K562 (cell line): Measurements from ENCODE around the gene FGFRL1. TPM values are rescaled to one million over a fixed set of nuclear protein-coding genes. Genes with fewer than 3 reads are reported as not detected.
A peak's percentile ranks its signal among the peaks of the same experiment; 100 is the strongest.

Source experiments
- BMI1 ChIP-seq: fragments of 150-350 bp; IDR thresholded peaks from 2 replicates; pipeline ENCODE4 v1.6.1; 2014; ENCODE audit warnings: low read length
- CREM ChIP-seq: IDR thresholded peaks from 2 replicates; pipeline ENCODE4 v1.6.1; 2014; ENCODE audit warnings: antibody characterized with exemption, low read depth
- ELF1 ChIP-seq: fragments of 200-800 bp; sonication (Bioruptor generic); IDR thresholded peaks from 2 replicates; pipeline ENCODE4 v1.6.1; 2016; ENCODE audit warnings: missing genetic modification characterization, missing compliant biosample characterization
- HDAC2 ChIP-seq: fragments of 450-650 bp; IDR thresholded peaks from 2 replicates; pipeline ENCODE4 v1.6.1; 2016; ENCODE audit warnings: mild to moderate bottlenecking
- LARP7 ChIP-seq: fragments of 450-650 bp; IDR thresholded peaks from 2 replicates; pipeline ENCODE4 v1.6.1; 2016
- MIER1 ChIP-seq: fragments of 450-650 bp; IDR thresholded peaks from 2 replicates; pipeline ENCODE4 v1.6.1; 2016; ENCODE audit warnings: antibody characterized with exemption, mild to moderate bottlenecking, low read depth
- MNT ChIP-seq, 2 experiments: fragments of 450-650 bp; conservative IDR thresholded peaks; 2 replicates each; pipeline ENCODE4 v1.6.1; 2017; ENCODE audit warnings: mild to moderate bottlenecking in 2 of 2, moderate library complexity in 2 of 2
- RFX1 ChIP-seq: fragments of 450-650 bp; IDR thresholded peaks from 2 replicates; pipeline ENCODE4 v1.6.1; 2016; ENCODE audit warnings: mild to moderate bottlenecking, moderate library complexity
- SMARCB1 ChIP-seq: IDR thresholded peaks from 2 replicates; pipeline ENCODE4 v1.6.1; 2011; ENCODE audit warnings: improper control_type of control experiment, low read depth; ENCODE audit not compliant: insufficient read length
- WHSC1 ChIP-seq: IDR thresholded peaks from one replicate; pipeline ENCODE4 v1.6.1; 2012; ENCODE audit warnings: low read length, control low read depth, inconsistent platforms
- YY1 ChIP-seq, 3 experiments: IDR thresholded peaks; 2 replicates each; pipeline ENCODE4 v1.6.1; 2011; ENCODE audit warnings: low read length in 2 of 3, mild to moderate bottlenecking in 2 of 3, moderate library complexity in 2 of 3, borderline replicate concordance in 1 of 3, control low read depth in 1 of 3, low read depth in 1 of 3; ENCODE audit not compliant: insufficient read depth in 3 of 3, insufficient replicate concordance in 2 of 3, control insufficient read depth in 1 of 3, insufficient read length in 1 of 3; ENCODE audit errors: extremely low read depth in 1 of 3
- ZNF253 ChIP-seq: fragments of 250-450 bp; sonication (Bioruptor Pico); conservative IDR thresholded peaks from 2 replicates; pipeline ENCODE4 v1.6.1; 2021; ENCODE audit warnings: mild to moderate bottlenecking
- polyA plus RNA-seq, 8 experiments: library from polyadenylated mRNA; depleted of rRNA in 4 of 8; stranded (reverse) in 5 of 8; unstranded in 3 of 8; fragments of >200 nt; fragmentation: Nextera tagmentation in 2 of 8; fragmentation: Illumina TruSeq in 1 of 8; extraction: Ambion mirVana in 2 of 8; extraction: Trizol in 1 of 8; gene quantifications; 2 replicates each; pipeline versions ENCODE4 v1.2.1 to v1.2.3, GENCODE V29; 2011 to 2014; ENCODE audit warnings: inconsistent platforms in 1 of 8, missing spikeins in 1 of 8
- total RNA-seq, 7 experiments: library from RNA; depleted of rRNA in 6 of 7; stranded (reverse); fragments of >200 nt in 6 of 7; fragmentation: Illumina TruSeq in 2 of 7; extraction: Trizol in 2 of 7; gene quantifications; 2 replicates each; pipeline versions ENCODE4 v1.2.1 to v1.2.3, GENCODE V29; 2011 to 2021; ENCODE audit warnings: low replicate concordance in 1 of 7
- TF ChIP-seq, protein P1 (sequence below): fragments of 450-650 bp; IDR thresholded peaks from 2 replicates; pipeline ENCODE4 v1.6.1; 2018; ENCODE audit warnings: mild to moderate bottlenecking, low read depth; ENCODE audit not compliant: partially characterized antibody
- TF ChIP-seq, protein P2 (sequence below), 2 experiments: fragments of 450-650 bp; IDR thresholded peaks; 2 replicates each; pipeline ENCODE4 v1.6.1; 2018; ENCODE audit warnings: mild to moderate bottlenecking in 2 of 2, low read depth in 1 of 2; ENCODE audit not compliant: partially characterized antibody in 2 of 2
- TF ChIP-seq, protein P3 (sequence below): fragments of 150-350 bp; IDR thresholded peaks from 2 replicates; pipeline ENCODE4 v1.6.1; 2014; ENCODE audit warnings: low read depth, mild to moderate bottlenecking, low read length, borderline replicate concordance

The FGFRL1 gene
- total and polyA plus RNA-seq, 9 of the 15 experiments (the other 6 are each of a cell fraction or from before 2014, with no cell fraction given) = 0.34 to 49.9 (median 14.6) TPM

DNA sequence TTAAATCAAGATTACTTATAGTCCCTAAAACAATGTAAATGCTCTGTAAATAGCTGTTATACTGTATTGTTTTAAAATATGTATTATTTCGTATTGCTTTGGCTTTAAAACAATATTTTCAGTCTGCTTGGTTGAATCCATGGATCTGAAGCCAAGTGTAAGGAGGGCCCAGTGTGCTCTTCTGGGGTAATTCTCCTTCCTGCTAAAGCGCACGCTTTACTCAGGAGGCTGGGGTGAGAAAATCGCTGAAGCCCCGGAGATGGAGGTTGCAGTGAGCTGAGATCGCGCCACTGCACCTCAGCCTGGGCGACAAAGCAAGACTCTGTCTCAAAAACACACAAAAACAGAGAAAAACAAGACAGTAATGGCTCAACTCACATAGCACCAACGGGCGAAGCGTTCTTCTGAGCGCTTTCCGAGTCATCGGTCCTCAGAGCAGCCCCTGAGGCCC, 25.0 kb upstream of the FGFRL1 start (continued):
- no peak for TF ChIP-seq MNT (conservative IDR thresholded peaks at IDR 0.05)
- TF ChIP-seq RFX1 = no peak
- TF ChIP-seq BMI1 = no peak
- TF ChIP-seq SMARCB1 = no peak
- TF ChIP-seq, protein P1, sequence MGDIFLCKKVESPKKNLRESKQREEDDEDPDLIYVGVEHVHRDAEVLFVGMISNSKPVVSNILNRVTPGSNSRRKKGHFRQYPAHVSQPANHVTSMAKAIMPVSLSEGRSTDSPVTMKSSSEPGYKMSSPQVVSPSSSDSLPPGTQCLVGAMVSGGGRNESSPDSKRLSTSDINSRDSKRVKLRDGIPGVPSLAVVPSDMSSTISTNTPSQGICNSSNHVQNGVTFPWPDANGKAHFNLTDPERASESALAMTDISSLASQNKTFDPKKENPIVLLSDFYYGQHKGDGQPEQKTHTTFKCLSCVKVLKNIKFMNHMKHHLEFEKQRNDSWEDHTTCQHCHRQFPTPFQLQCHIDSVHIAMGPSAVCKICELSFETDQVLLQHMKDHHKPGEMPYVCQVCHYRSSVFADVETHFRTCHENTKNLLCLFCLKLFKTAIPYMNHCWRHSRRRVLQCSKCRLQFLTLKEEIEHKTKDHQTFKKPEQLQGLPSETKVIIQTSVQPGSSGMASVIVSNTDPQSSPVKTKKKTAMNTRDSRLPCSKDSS = no peak
- 0 out of 2 replicates have a peak, but pooled peaks have one; percentile 31 for TF ChIP-seq MIER1
- no peak for TF ChIP-seq WHSC1
- TF ChIP-seq, protein P2, sequence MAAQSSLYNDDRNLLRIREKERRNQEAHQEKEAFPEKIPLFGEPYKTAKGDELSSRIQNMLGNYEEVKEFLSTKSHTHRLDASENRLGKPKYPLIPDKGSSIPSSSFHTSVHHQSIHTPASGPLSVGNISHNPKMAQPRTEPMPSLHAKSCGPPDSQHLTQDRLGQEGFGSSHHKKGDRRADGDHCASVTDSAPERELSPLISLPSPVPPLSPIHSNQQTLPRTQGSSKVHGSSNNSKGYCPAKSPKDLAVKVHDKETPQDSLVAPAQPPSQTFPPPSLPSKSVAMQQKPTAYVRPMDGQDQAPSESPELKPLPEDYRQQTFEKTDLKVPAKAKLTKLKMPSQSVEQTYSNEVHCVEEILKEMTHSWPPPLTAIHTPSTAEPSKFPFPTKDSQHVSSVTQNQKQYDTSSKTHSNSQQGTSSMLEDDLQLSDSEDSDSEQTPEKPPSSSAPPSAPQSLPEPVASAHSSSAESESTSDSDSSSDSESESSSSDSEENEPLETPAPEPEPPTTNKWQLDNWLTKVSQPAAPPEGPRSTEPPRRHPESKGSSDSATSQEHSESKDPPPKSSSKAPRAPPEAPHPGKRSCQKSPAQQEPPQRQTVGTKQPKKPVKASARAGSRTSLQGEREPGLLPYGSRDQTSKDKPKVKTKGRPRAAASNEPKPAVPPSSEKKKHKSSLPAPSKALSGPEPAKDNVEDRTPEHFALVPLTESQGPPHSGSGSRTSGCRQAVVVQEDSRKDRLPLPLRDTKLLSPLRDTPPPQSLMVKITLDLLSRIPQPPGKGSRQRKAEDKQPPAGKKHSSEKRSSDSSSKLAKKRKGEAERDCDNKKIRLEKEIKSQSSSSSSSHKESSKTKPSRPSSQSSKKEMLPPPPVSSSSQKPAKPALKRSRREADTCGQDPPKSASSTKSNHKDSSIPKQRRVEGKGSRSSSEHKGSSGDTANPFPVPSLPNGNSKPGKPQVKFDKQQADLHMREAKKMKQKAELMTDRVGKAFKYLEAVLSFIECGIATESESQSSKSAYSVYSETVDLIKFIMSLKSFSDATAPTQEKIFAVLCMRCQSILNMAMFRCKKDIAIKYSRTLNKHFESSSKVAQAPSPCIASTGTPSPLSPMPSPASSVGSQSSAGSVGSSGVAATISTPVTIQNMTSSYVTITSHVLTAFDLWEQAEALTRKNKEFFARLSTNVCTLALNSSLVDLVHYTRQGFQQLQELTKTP (IDR thresholded peaks at IDR 0.05; ENCODE audit: low read depth in 1 of 2, partially characterized antibody in 2 of 2) = peak in 1 of 2 experiments; percentile 28
- TF ChIP-seq HDAC2 = peak; percentile 43; the same call in 1 of the 2 replicates
- TF ChIP-seq LARP7 = peak; percentile 87; the same call in 1 of the 2 replicates
- TF ChIP-seq YY1 (IDR thresholded peaks at IDR 0.05; ENCODE audit: borderline replicate concordance in 1 of 3, control insufficient read depth in 1 of 3, extremely low read depth in 1 of 3, insufficient read depth in 3 of 3, insufficient read length in 1 of 3, insufficient replicate concordance in 2 of 3, low read depth in 1 of 3, low read length in 2 of 3) = peak in 1 of 3 experiments; percentile 13
- TF ChIP-seq, protein P3, sequence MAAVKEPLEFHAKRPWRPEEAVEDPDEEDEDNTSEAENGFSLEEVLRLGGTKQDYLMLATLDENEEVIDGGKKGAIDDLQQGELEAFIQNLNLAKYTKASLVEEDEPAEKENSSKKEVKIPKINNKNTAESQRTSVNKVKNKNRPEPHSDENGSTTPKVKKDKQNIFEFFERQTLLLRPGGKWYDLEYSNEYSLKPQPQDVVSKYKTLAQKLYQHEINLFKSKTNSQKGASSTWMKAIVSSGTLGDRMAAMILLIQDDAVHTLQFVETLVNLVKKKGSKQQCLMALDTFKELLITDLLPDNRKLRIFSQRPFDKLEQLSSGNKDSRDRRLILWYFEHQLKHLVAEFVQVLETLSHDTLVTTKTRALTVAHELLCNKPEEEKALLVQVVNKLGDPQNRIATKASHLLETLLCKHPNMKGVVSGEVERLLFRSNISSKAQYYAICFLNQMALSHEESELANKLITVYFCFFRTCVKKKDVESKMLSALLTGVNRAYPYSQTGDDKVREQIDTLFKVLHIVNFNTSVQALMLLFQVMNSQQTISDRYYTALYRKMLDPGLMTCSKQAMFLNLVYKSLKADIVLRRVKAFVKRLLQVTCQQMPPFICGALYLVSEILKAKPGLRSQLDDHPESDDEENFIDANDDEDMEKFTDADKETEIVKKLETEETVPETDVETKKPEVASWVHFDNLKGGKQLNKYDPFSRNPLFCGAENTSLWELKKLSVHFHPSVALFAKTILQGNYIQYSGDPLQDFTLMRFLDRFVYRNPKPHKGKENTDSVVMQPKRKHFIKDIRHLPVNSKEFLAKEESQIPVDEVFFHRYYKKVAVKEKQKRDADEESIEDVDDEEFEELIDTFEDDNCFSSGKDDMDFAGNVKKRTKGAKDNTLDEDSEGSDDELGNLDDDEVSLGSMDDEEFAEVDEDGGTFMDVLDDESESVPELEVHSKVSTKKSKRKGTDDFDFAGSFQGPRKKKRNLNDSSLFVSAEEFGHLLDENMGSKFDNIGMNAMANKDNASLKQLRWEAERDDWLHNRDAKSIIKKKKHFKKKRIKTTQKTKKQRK = no peak
- TF ChIP-seq ZNF253 (CRISPR knock-in tag) = no peak
- TF ChIP-seq ELF1 = no peak
- no peak for TF ChIP-seq CREM
